GM04504 (cell line): ENCODE measurements around the gene ZNF416.

Experiments
- DNase-seq: peaks from one replicate; pipeline ENCODE4 v3.0.0-alpha.2; 2012; ENCODE audit warnings: low read depth

Gene ZNF416

GRCh38 chr19:57578487-57579205 is at the start of gene ZNF416:
Gene ZNF416, minus strand, starts transcription at chr19:57578911. Its CDS starts 207 bp downstream, at chr19:57578704.
- DNase-seq: peak; percentile 97

GRCh38 chr19:57623091-57623490 is 44.4 kb upstream of the ZNF416 start:
- no peak for DNase-seq

DNA sequence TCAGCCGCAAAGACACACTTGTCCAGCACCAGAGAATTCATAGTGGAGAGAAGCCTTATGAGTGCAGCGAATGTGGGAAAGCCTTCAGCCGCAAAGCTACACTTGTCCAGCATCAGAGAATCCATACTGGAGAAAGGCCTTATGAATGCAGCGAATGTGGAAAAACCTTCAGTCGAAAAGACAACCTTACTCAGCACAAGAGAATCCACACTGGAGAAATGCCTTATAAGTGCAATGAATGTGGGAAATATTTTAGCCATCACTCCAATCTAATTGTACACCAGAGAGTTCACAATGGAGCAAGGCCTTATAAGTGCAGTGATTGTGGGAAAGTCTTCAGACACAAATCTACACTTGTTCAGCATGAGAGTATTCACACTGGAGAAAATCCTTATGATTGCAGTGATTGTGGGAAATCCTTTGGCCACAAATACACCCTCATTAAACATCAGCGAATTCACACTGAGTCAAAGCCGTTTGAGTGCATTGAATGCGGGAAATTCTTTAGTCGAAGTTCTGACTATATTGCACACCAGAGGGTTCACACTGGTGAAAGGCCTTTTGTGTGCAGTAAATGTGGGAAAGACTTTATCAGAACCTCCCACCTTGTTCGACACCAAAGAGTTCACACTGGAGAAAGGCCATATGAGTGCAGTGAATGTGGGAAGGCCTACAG is 42.1 kb upstream of the ZNF416 start:
- no peak for DNase-seq

DNA sequence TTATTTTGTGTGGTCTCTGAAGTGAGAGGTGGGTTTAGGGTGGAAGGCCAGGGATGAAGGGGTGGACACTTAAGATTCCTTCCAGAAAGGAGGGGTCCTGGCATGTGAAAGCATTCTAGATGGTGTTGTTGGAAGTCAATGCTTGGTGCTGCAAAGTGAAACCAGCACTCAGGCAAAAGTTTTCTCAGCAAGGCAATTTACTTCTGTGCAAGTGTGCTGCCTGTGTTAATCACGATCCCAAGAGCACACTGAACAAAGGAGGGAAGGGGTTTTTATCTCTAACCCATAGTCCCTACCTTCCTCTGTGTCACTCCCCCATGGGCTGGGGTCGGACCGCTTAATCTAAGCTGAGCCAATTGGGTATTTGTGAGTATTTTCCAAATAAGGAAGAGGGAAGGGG is 36.6 kb upstream of the ZNF416 start:
- no peak for DNase-seq

DNA sequence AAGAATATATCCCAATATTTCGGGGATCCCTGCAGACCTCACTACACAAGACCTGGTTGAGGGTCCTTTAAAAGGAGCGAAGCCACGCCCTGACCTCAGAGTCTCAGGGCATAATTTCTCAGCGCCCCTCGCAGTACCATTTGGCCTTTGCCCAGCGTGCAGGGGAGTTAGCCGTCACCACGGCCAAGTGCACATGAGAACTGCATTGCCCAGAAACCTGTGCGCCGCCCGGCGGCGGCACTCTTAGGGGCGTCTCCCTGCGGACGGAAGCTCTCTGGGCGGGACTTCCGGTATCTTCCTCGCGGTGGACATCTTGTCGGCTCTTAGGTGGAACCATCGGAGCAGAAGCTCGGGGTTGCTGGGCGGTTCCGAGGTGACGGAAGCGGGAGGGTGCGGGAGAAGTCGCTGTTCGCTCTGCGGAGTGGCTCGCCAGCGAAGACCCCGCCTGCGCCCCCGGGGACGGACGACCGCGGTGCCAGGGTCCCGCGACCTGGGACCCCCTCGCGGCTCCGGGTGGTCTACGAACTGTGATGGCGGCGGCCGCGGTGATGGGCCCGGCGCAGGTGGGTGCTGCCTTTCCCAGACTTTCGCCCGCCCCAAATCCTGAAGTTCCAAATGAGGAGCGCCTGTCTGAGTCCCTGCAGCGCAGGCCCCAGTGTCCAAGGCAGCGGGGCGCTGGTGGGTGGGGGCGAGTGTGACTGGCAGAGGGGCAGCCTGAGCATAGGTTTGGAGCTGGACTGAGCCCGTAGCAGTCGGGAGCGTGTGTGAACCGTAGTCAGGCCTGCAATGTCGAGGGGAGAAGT is 35.4 kb upstream of the ZNF416 start, which contains the start of gene ZNF134:
Gene ZNF134, plus strand, starts transcription at position 302 of the 803 bp plus-strand sequence. CDS start 5,227 bp downstream, outside the sequence.
- DNase-seq: peak; percentile 69

- DNase-seq: no peak
Measured at GRCh38 chr19:57611113-57611512, 32.4 kb upstream of the ZNF416 start.

DNA sequence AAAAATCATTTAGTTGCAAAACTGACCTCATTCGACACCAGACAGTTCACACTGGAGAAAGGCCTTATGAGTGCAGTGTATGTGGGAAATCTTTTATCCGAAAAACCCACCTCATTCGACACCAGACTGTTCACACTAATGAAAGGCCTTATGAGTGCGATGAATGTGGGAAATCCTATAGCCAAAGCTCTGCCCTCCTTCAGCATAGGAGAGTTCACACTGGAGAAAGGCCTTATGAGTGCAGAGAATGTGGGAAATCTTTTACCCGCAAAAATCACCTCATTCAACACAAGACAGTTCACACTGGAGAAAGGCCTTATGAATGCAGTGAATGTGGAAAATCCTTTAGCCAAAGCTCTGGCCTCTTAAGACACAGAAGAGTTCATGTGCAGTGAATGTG is 28.2 kb upstream of the ZNF416 start:
- DNase-seq: no peak

GRCh38 chr19:57599761-57600383 is 21.2 kb upstream of the ZNF416 start, which contains the start of gene ZNF530:
Gene ZNF530, plus strand, starts transcription at chr19:57599885. Its CDS starts 4,461 bp downstream, at chr19:57604346.
- peak; percentile 87 for DNase-seq

DNA sequence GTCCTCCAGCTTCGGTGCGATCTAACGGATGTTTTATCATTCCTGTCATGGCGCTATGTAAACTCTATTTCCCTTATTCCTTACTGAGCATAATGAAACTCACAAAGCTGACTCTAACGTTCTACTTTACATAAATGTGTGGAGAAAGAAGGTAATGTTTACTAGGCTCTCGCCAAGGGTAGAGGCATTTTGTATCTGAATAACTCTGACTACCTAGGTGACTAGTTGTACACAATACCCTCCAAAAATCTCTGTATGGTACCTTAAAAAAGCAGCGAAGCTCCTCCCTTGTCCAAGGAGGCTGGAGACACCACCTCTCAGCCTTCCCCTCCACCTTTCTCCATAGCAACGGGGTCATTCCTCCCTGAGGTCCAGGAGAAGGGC is 20.7 kb upstream of the ZNF416 start:
- DNase-seq: no peak

GRCh38 chr19:57587529-57587928 is 8.8 kb upstream of the ZNF416 start:
- peak; percentile 58 for DNase-seq

GRCh38 chr19:57583521-57584416 is 5.1 kb upstream of the ZNF416 start, which contains the start of gene ZIK1:
Gene ZIK1, plus strand, starts transcription at chr19:57584145. Its CDS starts 212 bp downstream, at chr19:57584357.
- DNase-seq: peak; percentile 84

DNA sequence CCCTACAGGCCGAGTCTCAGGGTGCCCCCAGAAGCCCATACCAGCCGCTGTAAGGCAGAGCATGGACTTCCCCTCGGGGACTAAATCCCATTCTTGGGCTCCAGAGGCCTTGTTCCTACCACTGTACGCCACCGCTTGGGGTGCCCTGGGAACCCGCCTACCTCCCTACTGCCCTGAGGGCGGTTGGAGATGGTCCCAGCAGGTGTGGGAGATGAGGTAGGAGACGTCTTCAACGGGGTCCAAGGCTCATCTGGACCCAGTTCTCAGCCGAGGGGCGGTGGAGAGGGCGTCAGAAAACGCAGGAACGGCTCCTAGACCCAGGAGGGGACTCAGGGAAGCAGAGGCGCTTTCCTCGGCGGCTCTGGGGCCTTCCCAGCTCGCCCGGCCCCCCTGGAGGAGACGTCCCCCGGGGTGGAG is 4.4 kb upstream of the ZNF416 start:
- no peak for DNase-seq

- DNase-seq: no peak
Measured at GRCh38 chr19:57576661-57577060, 2.0 kb downstream of the ZNF416 start.

GRCh38 chr19:57572415-57572947 is 6.2 kb downstream of the ZNF416 start:
- no peak for DNase-seq

DNA sequence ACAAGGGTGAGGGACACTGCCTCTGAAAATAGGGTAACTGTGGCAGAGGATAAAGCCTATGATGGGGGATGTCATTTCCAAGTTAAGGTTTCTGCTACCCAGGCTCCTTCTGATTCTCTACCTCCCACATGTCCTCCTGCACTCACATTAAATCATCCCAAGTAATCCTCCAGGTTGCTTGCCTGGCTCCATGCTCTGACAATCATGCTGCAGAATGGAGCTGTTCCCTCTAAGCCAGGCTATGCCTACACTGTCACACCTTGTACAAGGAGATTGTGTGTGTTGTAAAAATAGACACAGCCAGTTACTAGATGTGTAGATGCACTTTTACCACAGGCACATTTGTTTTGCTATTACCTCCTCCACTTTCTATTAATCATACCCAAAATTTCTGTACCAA is 8.0 kb downstream of the ZNF416 start:
- no peak for DNase-seq

DNA sequence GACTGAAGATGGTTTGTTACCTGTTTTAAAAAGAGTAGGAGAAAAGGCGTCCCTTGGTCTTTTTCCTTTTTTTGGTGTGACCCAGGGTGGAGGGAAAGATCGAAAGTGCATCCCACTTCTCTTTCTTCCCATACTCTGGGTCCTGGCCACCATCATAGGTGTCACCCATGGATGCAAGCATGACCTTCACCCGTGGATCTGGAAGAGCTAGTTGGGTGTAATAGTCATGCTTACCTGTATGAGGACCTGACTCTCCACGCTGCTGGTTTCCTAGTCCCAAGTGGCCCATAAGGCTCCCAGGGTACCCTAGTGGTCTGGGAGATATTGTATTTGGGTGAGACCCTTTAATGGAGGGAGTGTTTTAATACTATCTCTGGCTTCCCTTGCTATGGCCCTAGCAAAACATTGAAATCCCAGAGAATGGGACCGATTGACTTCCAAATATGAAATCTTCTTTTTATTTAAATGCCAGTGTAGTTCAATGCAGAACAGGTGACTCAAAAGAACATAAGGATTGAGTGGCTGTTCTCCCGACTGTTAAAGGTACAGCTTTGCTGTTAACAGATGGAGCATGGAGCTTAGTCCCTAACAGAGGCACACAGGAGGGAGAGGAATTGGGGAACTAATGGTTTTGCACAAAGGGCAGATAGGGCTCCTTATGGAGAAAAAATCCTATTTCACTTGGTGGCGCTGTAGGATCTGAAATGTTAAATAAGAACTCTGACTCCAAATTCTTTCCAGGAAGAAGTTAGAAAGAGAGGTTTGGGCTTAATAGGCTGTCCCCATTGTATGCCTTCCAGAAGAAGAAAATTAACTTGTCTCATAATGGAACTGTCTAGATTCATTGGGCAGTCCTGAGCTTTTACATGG is 12.1 kb downstream of the ZNF416 start:
- no peak for DNase-seq

GRCh38 chr19:57563547-57563946 is 15.2 kb downstream of the ZNF416 start:
- no peak for DNase-seq

DNA sequence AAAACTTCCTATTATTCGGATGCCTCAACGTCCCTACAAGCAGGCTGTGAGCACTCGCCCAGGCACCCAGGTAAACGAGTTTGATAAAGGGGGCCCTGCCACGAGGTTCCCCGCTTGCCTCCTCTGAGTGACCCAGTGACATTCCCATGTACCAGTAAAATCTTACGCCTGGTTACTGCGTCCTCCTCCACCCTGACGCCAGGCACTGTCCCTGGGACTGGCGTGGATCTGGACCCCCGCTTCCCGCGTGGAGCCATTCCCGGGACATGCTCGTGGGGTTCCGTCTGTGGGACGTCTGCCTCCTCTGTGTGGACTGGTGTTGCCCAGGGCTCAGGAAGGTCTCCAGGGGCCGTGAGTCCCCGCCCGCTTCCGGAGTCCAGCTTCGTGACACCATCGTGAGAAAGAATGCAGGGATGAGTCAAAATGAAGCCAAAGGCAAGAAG is 18.6 kb downstream of the ZNF416 start:
- DNase-seq: peak; percentile 83

DNA sequence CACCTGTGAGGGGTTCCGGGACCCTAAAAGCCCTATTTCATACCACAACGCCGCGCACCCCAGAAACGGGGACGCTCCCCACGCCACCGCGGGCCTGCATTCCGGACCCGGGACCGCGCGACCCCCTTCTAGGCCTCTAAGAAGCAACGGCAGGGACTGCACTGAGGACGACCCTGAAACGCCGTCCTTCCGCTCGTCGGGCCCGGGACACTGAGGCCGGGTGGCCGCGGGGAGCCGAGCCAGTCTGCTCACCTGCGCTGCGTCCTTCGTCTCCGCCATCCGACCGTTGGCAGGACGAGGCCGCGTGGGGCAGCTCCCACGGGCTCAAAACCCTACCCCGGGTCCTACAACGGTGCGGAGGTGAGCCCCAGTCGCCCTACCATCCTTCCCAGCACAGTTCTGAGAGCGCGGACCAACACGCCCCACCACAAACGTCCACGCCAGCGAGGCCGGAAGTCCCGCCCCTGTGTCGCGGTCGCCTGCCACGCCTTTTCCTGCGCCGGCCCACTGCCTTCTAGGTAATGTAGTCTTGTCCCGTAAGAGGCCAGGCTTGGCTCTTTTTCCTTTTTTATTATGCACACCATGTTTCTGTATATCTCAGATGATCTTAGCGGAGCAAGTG is 19.2 kb downstream of the ZNF416 start, which contains the start of gene ZNF550:
Gene ZNF550, minus strand, starts transcription at position 460 of the 622 bp plus-strand sequence. Its CDS starts 181 bp downstream, at position 279.
- DNase-seq: peak; percentile 69
